HL-60 (cell line): ENCODE results near the gene RPL3.

Experiments
- DNase-seq, 2 experiments: peaks; one replicate each; pipeline ENCODE4 v3.0.0-alpha.2; 2010 to 2020; ENCODE audit warnings: low read depth in 1 of 2, low spot score in 1 of 2
- H3K27ac ChIP-seq: fragments of 250-450 bp; sonication (Bioruptor Pico); replicated peaks from 2 replicates; pipeline ENCODE4 v1.5.1; 2020; ENCODE audit warnings: mild to moderate bottlenecking, moderate library complexity
- H3K27me3 ChIP-seq: fragments of 250-450 bp; sonication (Bioruptor Pico); 2 replicates; pipeline ENCODE4 v1.5.1; 2021; ENCODE audit warnings: mild to moderate bottlenecking, moderate library complexity; ENCODE audit not compliant: insufficient read depth, poor library complexity, severe bottlenecking
- H3K4me3 ChIP-seq: replicated peaks from 2 replicates; pipeline ENCODE4 v1.5.1; 2011; ENCODE audit warnings: mild to moderate bottlenecking, control low read depth, low read length; ENCODE audit not compliant: insufficient read depth
- CTCF ChIP-seq: IDR thresholded peaks from one replicate; pipeline ENCODE4 v1.5.1; 2011; ENCODE audit warnings: low read length, control low read depth, inconsistent platforms; ENCODE audit not compliant: insufficient read depth
- GABPA ChIP-seq: IDR thresholded peaks from 2 replicates; pipeline ENCODE4 v1.6.1; 2012; ENCODE audit warnings: low read depth
- POLR2AphosphoS5 ChIP-seq: IDR thresholded peaks from 2 replicates; pipeline ENCODE4 v1.6.1; 2012; ENCODE audit warnings: low read depth
- SPI1 ChIP-seq: IDR thresholded peaks from 2 replicates; pipeline ENCODE4 v1.6.1; 2012; ENCODE audit warnings: low read depth, mild to moderate bottlenecking, borderline replicate concordance
- TF ChIP-seq, protein P1 (sequence below): IDR thresholded peaks from 2 replicates; pipeline ENCODE4 v1.6.1; 2012; ENCODE audit warnings: low read depth; ENCODE audit not compliant: insufficient replicate concordance

The RPL3 gene

DNA sequence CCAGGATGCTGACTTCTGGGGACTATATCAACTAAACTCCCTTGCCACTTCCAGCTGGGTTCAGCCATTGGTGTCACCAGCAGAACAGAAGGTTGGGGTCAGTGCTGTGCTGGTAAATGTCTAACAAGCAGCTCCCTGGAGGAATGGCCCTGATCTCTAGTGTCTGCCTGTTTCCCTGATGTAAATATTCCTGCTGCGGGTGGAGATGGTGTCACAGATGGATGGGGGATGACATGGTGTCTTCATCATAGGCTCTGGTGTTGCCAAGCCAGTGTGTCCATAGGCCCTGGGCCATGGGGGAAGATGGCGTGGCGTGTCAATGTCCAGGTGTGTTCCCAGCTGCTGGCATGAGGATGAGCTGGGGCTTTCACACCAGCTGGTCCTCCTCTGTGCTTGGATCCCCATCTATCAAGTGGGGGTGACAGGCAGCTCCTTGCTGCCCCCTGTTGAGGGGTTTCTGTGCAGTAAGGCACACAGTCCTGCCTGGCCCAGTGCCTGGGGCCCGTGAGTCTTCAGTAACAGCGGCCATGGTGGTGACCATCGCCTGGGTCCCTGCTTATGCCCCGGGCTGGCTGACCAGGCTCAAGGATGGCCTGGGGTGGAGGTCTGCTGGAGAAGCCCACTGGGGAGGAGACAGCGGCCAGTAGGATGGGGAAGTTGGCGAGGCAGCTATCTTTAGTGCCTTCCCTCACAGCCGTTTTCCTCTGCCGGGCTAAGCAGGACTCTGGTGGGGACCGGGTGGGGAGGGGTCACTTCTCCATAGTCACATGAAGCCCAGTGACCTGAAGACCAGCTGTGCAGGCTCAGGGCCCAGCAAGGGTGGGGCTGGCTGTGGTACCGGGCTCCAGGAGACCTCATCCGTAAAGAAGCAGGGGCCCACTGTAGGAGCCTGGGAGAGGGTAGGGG is 12.7 kb downstream of the RPL3 start:
- Histone ChIP-seq H3K27ac (no peak overlapping the region), H3K4me3 (no peak overlapping the region), H3K27me3 (no peaks in the 10 kb centered on the region)
- no peak for TF ChIP-seq POLR2AphosphoS5
- TF ChIP-seq CTCF = peak; percentile 28
- TF ChIP-seq, protein P1, sequence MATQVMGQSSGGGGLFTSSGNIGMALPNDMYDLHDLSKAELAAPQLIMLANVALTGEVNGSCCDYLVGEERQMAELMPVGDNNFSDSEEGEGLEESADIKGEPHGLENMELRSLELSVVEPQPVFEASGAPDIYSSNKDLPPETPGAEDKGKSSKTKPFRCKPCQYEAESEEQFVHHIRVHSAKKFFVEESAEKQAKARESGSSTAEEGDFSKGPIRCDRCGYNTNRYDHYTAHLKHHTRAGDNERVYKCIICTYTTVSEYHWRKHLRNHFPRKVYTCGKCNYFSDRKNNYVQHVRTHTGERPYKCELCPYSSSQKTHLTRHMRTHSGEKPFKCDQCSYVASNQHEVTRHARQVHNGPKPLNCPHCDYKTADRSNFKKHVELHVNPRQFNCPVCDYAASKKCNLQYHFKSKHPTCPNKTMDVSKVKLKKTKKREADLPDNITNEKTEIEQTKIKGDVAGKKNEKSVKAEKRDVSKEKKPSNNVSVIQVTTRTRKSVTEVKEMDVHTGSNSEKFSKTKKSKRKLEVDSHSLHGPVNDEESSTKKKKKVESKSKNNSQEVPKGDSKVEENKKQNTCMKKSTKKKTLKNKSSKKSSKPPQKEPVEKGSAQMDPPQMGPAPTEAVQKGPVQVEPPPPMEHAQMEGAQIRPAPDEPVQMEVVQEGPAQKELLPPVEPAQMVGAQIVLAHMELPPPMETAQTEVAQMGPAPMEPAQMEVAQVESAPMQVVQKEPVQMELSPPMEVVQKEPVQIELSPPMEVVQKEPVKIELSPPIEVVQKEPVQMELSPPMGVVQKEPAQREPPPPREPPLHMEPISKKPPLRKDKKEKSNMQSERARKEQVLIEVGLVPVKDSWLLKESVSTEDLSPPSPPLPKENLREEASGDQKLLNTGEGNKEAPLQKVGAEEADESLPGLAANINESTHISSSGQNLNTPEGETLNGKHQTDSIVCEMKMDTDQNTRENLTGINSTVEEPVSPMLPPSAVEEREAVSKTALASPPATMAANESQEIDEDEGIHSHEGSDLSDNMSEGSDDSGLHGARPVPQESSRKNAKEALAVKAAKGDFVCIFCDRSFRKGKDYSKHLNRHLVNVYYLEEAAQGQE = no peak
- peak in 1 of 2 experiments; percentile 46 for DNase-seq

- TF ChIP-seq POLR2AphosphoS5 (no peak), SPI1 (no peak)
- Histone ChIP-seq H3K4me3 (no peak overlapping the region), H3K27ac (no peak overlapping the region), H3K27me3 (no peaks in the 10 kb centered on the region)
- DNase-seq = no peak
These were observed 15.3 kb downstream of the RPL3 start for GRCh38 chr22:39303892-39304671.

DNA sequence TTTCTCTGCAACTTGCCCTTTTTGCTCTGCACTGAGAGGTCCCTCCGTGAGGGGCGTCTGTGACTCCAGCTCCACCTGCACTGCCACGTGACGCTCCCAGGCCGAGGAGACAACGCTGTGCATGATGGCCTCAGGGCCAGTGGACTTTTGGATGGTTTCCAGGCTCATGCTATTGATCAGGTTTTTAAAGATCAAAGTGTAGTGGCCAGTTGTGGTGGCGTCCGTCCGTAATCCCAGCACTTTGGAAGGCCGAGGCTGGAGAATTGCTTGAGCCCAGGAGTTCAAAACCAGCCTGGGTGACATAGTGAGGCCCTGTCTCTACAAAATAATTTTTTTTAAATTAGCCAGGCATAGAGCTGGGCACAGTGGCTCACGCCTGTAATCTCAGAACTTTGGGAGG is 16.1 kb downstream of the RPL3 start:
- no peak for DNase-seq
- TF ChIP-seq SPI1 = no peak
- TF ChIP-seq, protein P1 = no peak
- TF ChIP-seq POLR2AphosphoS5 = no peak
- TF ChIP-seq GABPA = no peak
- no peak for TF ChIP-seq CTCF
- H3K27ac ChIP-seq = no peak overlapping the region
- H3K4me3 ChIP-seq = no peak overlapping the region
- H3K27me3 ChIP-seq = no peaks in the 10 kb centered on the region

DNA sequence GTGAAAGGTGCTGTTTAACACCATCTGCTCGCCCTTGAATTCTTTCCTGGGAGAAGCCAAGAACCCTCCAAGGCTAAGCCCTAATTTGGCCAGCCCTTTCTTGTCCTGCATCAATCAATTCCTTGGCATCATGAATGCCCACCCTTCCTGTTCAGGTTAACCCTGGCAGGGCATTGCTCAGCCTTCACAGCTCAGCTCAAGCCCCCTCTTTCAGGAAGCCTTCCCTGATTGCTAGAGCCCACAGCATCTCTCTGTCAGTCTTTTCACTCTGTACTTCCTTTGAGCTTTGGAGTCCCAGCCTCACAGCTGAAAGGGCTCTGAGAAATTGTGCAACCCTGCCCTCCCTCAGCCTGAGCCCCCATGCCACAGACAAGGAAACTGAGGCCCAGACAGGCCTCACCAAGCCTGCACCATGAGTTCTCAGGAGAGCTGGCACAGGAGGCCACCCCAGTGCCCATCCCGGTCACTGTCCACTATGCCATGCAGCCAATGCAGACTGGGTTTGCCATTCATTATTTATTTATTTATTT is 16.9 kb downstream of the RPL3 start:
- TF ChIP-seq SPI1 = no peak
- no peak for TF ChIP-seq CTCF
- no peak for TF ChIP-seq POLR2AphosphoS5
- no peak for TF ChIP-seq GABPA
- DNase-seq = no peak
- Histone ChIP-seq H3K27ac (no peak overlapping the region), H3K4me3 (no peak overlapping the region), H3K27me3 (no peaks in the 10 kb centered on the region)
